ENCODE results near the gene POU2F2.

The POU2F2 gene

DNA sequence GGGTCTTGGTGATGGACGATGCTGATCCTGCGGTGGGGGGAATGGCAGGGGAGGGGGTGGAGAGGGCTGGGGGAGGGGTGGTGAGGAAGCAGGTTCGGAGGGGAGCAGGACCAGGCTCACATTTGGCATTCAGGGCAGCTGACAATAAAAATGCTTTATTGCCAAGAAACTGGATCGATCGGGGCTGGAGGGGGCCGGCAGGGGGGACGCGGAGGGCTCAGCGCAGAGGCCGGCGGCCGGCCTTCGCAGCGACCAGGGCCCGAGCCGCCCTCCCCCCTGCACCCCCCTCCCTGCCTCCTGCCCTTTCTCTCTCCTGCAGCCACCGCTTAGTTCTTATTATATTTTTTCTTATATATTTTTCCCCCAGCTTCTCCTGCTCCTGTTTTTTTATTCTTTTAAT, 18.1 kb upstream of the POU2F2 start:
- no peak overlapping the region for H3K4me3 ChIP-seq (ENCODE audit: low read depth, low read length)
- DNase-seq (ENCODE audit: low read depth): no peak
- TF ChIP-seq, protein P1, sequence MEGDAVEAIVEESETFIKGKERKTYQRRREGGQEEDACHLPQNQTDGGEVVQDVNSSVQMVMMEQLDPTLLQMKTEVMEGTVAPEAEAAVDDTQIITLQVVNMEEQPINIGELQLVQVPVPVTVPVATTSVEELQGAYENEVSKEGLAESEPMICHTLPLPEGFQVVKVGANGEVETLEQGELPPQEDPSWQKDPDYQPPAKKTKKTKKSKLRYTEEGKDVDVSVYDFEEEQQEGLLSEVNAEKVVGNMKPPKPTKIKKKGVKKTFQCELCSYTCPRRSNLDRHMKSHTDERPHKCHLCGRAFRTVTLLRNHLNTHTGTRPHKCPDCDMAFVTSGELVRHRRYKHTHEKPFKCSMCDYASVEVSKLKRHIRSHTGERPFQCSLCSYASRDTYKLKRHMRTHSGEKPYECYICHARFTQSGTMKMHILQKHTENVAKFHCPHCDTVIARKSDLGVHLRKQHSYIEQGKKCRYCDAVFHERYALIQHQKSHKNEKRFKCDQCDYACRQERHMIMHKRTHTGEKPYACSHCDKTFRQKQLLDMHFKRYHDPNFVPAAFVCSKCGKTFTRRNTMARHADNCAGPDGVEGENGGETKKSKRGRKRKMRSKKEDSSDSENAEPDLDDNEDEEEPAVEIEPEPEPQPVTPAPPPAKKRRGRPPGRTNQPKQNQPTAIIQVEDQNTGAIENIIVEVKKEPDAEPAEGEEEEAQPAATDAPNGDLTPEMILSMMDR (IDR thresholded peaks at IDR 0.05; ENCODE audit: low read depth, low read length, missing control alignments): no peak

DNA sequence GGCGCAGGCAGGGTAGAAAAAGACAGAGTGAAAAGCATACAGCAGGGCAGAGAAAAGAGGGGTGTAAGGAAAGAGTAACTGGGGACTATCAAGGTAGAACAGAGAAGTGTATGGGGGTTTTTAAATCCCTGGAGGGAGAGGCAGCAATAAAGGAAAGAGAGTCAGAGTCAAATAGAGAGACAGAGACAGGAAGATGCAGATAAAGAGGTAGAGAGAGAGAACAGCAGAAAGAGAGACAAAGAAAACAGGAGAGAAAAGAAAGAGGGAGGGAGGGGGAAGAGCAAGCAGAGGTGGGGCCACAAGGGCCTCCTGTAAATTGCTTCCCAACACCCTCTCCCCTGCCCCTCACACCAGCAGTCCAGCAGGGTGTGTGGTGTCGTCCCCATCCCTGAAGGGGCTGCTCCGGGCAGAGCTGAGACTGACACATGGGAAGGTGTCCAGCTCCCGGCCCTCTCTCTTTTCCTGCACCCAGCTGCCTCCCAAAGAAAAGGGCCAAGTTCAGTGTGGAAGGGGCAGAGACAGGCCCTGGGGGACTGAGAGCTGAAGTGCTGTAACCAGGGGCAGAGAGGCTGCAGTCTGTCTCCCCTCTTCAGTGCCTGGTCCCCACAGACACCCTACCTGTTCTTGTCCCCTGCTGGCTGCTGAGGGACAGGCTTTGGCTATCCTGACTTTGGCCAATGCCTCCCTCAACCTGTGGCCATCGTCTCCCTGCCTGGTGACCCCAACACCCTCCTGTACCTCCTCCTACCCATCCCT, 17.4 kb upstream of the POU2F2 start:
- TF ChIP-seq, protein P1 (IDR thresholded peaks at IDR 0.05; ENCODE audit: low read depth, low read length, missing control alignments): no peak
- no peak for DNase-seq (ENCODE audit: low read depth)
- H3K4me3 ChIP-seq (ENCODE audit: low read depth, low read length): no peak overlapping the region

DNA sequence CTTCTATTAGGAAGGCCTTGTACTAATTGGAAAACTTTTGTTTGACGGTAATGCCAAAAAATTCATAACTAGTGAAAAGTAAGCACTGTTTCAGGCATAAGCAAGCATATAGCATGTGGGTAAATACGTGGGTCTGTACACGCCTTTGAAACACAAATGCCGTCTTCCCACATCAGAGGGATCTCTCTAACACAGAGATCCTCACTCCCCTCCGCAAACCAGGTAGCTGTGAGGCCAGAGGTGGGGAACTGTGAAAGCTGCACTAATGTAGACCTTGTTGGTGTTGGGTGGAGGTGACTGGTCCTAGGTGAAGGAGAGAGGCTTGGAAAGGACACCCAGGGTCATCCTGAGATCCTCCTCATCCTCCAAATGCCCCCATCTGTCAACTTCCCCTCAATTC, 16.0 kb upstream of the POU2F2 start:
- DNase-seq (ENCODE audit: low read depth): no peak
- no peak overlapping the region for H3K4me3 ChIP-seq (ENCODE audit: low read depth, low read length)
- TF ChIP-seq, protein P1 (IDR thresholded peaks at IDR 0.05; ENCODE audit: low read depth, low read length, missing control alignments): no peak

DNA sequence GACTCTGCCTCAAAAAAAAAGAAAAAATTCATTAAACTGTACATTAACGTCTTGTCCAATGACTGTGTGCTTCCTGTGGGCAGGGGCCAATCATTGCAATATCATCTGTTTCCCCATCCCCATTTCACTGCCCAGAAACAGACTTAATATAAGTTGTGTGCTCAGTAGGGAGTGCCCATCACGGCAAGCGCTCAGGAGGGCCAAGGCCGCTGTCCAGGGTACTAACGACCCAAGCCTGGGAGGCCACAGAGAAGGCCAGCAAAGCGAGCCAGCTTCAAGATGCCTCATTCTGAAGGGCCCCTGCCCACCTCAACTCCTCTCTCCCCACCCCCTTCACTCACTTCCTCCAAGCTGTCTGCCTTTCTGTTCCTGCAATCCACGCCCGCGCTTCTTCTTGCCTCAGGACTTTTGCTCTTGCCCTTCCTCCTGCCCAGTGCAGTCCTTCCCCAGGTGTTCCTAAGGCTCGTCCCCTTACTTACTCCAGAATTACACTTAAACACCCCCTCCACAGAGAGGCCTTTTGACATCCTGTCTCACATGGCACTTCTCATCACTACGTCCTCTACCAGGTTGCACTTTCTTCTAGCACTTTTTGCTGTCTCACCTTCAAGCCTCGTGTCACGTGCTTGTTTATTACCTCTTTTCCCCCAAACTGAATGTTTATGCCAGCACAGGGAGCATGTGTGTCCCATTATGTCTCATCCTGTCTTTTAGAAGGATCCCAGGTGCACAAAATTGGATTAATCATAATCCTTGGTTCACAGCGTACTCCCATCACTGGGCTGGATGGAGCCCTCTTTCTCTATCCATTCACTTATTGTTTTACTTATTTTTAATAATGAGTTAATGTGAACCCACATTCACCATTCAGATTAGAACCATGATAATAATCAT, 11.3 kb upstream of the POU2F2 start:
- no peak for DNase-seq (ENCODE audit: low read depth)
- TF ChIP-seq, protein P1 (IDR thresholded peaks at IDR 0.05; ENCODE audit: low read depth, low read length, missing control alignments): no peak

DNA sequence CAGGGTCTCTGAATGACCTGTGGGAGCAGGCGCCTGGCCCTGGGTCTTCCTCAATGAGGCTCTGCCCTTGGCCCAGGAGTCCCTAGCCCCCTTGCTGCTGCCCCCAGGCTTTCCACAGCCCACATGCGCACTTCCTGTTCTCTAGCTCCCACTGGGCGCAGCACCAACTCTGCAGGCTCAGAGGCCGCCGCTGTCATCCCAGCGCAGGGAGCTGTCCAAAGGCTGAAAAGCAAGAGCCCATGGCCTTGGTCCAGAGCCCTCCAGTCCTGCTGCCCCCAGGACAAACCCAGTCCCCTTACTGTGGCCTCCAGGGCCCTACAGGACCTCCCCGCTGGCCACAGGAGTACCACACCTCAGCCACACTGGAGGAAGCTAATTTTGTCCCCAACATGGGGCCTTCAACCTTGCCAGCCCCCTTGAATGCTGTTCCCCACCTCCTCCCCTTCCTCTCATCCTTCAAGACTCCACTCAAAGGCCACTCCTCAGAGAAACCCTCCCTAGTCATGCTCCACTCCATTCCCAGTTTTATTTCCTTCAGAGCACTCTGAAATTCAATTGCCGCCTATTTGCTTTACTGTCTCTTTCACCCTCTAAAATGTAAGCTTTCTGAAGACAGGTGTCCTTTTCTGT, 8.0 kb upstream of the POU2F2 start:
- TF ChIP-seq, protein P1 (IDR thresholded peaks at IDR 0.05; ENCODE audit: low read depth, low read length, missing control alignments): no peak
- no peak for DNase-seq (ENCODE audit: low read depth)
- H3K4me3 ChIP-seq (ENCODE audit: low read depth, low read length): no peak overlapping the region

More for the DNA sequence above, 11.3 kb upstream of the POU2F2 start:
- no peak overlapping the region for H3K4me3 ChIP-seq (ENCODE audit: low read depth, low read length)

DNA sequence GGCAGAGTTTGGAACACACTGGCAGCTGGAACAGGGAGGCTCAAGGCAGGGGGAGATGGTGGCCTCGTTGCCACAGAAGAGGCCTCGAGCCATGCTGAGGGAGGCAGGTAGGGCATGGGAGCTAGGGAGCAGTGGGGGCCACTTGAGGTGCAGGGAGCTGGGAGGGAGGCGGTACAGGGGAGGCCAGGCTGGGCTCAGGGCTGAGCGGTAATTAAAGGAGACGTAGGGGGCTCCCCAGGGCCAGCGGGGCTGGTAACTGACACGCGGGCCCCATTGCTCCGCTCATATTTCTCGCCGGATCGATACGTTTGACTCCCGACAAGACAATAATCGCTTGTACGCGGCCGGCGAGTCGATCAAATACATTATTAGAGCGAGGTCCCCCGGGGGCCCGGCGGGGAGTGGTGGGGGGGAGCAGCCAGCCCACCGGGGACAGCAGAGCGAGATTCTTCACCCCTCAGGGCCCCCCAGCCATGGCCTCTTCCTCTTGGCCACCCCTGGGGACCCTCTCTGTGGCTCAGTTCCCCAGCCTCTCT, 2.4 kb upstream of the POU2F2 start:
- no peak overlapping the region for H3K4me3 ChIP-seq (ENCODE audit: low read depth, low read length)
- DNase-seq (ENCODE audit: low read depth): no peak
- TF ChIP-seq, protein P1 (IDR thresholded peaks at IDR 0.05; ENCODE audit: low read depth, low read length, missing control alignments): no peak

All from GM12864 (cell line).